HG02840 (cell line): ENCODE results near the gene RPS17.

ENCODE experiments used
- ATAC-seq: cut with Tn5 transposase; IDR thresholded peaks from one replicate; pipeline ENCODE4 v1.9.1; 2021; ENCODE audit warnings: mild to moderate bottlenecking, moderate library complexity, moderate number of reproducible peaks; ENCODE audit not compliant: unreplicated experiment, low FRiP score

The RPS17 gene

DNA sequence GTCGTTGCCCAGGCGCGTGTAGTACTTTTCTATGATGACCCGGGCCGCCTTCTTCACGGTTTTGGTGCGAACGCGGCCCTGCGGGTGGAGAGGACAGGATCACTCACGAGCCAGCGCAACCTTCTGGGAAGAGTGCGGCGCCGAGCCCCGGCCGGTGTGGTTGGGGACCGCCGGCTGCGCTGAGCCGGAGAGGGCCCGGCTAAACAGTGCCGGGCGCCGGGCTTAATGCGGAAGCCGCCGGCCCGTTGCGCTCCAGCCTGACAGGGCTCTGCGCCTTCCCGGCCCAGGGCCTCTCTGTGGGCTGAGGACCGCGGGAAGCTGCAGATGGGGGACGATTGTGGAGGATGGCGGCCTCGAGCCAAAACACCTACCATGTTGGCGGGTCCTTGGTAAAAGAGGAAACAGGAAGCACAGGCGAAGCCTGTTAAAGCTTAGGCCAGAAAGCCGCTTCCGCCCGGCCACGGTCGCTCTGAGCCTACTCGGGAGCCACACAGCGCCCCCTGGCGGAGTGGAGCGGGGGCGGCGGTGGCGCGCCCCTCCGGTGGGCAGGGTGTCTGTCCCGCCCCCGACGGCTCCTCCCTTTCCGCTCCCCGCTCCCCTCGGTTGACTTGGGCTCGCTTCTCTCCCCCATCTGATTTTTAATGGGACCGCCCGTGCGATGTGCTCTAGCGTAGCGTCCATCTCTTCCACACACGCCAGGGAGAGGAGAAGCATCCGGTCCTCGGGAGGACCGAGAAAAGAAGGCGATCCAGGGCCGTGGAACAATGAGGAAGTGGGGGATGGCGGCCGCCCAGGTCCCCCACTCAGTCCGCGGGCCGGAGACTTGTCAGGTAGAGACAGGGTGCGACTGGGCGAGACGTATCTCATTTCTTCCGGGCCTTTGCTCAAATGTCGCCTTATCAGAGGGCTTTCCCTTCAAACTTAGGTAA, at the start of gene RPS17:
Gene RPS17, minus strand, starts transcription at position 403 of the 929 bp plus-strand sequence. Its CDS starts 29 bp downstream, at position 374.
- ATAC-seq = peak; percentile 94

- no peak for ATAC-seq
These were observed 47.5 kb upstream of the RPS17 start for GRCh38 chr15:82587805-82588204.

- ATAC-seq = no peak
These were observed 44.8 kb upstream of the RPS17 start for GRCh38 chr15:82585072-82585471.

DNA sequence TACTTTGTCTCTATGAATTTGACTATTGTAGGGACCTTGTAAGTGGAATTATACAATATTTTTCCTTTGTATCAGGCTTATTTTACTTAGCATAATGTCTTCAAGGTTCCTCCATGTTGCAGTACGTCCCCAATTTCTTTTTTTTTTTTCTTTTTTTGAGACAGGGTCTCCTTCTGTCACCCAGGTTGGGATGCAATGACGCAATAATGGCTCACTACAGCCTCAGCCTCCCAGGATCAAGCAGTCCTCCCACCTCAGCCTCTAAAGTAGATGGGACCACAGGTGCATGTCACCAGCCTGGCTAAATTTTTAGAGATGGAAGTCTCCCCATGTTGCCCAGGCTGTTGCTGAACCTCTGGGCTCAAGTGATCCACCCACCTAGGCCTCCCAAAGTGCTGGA, 40.5 kb upstream of the RPS17 start:
- no peak for ATAC-seq

DNA sequence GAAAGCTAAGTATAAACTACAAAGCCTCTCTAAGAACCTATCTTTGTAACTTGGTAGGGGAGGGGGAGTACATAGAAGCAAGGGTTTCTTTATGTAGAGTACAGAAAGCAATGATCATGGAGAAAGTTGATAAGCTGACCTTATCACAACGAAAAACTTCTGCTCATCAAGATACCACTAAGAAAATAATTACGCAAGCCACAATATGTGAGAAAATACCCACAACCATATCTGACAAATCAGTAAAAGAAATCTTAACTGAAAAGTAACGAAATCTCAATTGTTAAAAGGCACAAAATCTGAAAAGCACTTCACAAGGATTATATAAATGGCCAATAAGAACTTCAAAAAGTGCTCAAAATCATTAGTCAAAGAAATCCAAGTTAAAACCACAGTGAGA, 35.1 kb upstream of the RPS17 start:
- ATAC-seq = no peak

- no peak for ATAC-seq
These were observed 32.7 kb upstream of the RPS17 start for GRCh38 chr15:82572986-82573385.

DNA sequence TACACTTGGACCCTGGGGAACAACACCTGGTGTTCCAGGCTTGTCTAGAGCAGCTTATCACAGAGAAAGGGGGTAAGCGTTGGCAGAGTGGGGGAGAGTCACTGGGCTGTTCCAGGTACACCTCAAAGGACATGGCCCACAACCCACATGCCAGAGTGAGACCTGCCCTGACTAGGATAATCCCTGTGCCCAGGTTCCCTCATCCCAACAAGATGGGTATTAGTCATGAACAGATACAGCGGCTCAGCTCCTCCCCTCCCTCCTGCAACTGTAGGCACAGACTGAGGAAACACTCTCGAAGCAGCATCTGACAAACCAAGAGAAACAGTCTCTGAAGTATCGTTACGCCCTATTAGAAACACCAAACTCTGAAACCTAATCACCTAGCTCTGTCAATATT, 32.1 kb upstream of the RPS17 start:
- ATAC-seq = no peak

GRCh38 chr15:82571722-82572222, 31.5 kb upstream of the RPS17 start:
- no peak for ATAC-seq

- no peak for ATAC-seq
These were observed 30.7 kb upstream of the RPS17 start for GRCh38 chr15:82570721-82571508.

- ATAC-seq = no peak
These were observed 29.6 kb upstream of the RPS17 start for GRCh38 chr15:82569834-82570233.

- no peak for ATAC-seq
These were observed 28.7 kb upstream of the RPS17 start for GRCh38 chr15:82568986-82569385.

DNA sequence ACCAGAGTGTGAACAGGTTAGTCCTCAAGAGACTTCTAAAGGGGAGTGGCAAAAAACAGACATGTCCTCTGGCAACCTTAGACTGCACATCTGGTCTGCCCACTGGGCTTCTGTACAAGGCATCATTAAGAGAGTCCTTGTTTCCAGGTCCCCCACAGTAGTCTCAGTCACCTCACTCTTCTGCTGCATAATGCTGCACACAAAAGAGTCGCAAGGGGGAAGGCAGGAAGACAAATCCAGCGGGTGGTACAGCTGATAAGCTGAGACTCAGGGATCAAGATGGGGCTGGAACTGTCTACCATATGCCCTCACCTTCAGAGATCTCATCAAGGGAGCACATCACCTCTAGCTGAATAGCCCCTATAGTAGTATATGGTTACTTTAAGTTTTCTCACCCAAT, 27.4 kb upstream of the RPS17 start:
- no peak for ATAC-seq

DNA sequence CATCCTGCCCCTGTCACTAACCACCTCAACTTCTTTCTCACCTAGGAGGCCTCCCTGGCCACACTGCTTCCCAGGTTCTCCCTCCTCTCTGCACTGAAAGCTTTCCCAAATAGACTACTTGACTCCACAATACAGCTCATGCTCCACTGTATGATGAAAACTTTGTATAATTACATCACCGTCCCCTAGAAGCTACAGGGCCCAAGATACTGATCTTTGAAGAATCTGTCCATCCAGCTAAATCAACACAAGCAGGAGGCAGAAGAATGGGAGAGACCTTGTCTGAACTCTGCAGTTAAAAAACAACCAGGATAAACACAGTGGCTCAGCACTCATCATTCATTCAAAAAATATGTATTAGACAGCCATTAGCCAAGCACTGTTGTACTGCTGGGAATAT, 26.4 kb upstream of the RPS17 start:
- no peak for ATAC-seq

GRCh38 chr15:82558502-82558901, 18.2 kb upstream of the RPS17 start:
- ATAC-seq = no peak

DNA sequence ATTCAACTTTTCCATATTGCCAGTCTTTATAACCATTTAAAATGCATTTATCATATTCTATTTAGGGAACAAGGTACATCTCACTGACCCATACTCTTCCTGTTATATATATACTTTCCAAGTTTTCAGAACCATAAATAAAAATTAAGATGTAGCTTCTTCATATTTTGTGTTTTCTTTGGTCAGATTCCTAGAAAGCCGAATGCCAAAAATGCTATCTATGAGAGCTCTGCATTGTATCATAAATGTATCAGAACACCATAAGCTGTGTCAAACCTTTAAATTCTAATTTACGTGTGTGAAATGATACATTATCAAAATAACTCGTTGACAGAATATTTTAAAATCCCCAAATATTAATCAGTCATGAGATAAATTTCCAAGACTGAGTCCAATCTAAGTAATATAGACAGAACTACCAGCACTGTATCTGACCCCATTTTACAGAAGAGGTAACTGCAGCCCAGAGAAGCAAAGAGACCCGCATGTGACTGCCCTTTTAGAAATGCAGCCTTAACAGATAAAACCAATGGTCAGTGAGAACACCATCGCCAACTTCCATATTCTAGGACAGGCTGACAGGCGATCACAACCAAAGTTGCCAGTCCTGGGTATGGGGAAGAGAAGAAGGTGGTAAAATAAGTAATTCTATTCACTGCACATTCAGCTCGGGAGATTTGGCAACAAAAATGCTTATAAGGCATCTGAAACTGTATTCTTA, 16.2 kb upstream of the RPS17 start:
- ATAC-seq = no peak

GRCh38 chr15:82554849-82555248, 14.6 kb upstream of the RPS17 start:
- no peak for ATAC-seq

GRCh38 chr15:82554351-82554750, 14.1 kb upstream of the RPS17 start:
- no peak for ATAC-seq

DNA sequence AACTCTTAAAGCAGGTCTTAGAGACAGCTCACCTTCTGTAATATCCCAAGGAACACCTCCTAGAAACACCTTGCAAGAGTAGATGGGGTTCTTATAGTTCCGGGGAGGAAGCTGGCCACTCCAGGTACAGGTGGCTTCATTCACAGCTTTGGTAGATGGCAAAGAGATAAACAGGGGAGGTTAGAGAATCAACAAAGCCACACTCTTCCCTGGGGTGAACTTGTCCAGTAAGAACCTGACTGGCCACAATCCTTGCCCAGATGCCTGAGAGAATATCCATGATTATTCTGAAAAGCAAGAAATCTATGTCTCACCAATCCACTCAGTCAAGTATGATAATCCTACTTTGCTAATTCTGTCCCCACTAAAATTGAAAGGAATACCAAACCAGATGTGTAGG, 13.6 kb upstream of the RPS17 start:
- no peak for ATAC-seq

GRCh38 chr15:82552861-82553260, 12.6 kb upstream of the RPS17 start:
- no peak for ATAC-seq

- ATAC-seq = no peak
These were observed 11.5 kb upstream of the RPS17 start for GRCh38 chr15:82551646-82552247.
